GM21515 (cell line): ENCODE results near the gene TBX2.

Experiments used
- ATAC-seq: cut with Tn5 transposase; IDR thresholded peaks from one replicate; pipeline ENCODE4 v1.9.1; 2021; ENCODE audit not compliant: unreplicated experiment

TBX2 gene

DNA sequence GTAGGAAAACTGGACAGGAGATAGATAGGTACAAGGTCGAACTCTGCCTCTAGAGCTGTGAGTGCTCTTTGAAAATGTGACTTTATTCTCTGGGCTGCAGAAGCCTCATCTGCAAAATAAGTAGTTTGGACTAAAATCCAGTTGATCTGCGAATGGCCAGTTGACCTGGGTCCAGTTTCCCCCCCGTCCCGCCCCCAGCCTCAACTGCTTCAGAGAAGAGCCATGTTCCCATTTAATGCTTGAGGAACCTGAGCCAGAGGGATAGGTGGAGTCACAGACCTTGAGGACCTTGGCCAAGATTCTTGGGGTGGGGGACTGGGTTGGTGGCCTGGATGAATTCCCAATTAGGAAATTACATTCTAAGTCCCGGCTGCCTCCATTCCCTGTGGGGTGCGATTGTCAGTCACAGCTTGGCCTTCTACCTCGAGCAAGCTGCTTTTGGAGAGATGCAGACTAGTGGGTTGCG is 14.1 kb downstream of the TBX2 start:
- no peak for ATAC-seq

DNA sequence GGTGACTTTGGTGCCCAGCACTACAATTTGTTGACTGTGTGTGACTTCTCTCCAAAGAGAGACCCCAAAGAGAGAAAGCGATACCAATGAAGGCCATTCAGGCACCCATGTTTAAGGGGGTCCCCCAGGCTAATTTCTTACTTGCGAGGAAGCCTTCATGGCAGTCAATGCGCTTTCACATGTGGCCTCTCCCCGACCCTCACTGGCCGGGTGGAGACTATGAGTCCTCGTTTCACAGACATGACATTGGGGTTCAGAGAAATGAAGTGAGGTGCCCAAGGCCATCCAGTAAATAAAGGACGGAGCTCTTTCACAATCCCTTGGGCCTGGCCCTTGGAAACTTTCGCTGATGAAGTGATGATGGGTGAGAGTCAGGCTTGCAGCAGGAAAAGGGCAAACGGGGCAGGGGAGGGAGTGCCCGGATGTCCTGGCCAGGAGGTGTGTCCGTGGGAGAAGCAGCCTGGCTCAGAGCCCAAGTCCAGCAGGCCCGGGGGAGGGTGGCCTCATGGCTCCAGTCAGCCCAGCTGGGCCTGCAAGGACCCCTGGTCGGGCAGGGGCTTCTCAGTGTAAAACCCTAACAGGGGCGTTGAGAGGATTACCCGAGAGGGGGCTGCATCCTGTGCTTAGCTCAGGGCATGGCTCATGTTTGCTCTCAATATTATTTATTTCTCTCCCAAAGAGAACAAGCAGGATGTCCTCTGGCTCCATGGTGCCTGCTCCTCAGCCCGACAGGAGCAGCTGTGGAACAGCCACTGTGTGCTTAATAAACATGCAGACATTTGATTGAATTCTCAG is 14.7 kb downstream of the TBX2 start:
- no peak for ATAC-seq

DNA sequence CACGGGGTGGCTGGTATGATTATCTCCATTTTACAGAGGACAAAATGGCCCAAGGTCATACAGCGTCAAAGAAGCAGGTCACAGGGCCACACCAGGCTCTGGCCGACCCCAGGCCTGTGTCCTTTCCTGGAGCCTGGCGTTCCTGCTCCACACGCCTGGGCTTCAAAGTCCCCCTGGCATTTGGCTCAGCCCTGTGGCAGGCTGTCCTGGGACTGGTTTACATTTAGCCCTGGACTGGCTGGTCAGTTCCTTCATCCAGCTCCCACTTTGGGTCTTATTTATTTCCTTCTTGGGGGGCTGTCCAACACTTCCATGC is 15.3 kb downstream of the TBX2 start:
- no peak for ATAC-seq

DNA sequence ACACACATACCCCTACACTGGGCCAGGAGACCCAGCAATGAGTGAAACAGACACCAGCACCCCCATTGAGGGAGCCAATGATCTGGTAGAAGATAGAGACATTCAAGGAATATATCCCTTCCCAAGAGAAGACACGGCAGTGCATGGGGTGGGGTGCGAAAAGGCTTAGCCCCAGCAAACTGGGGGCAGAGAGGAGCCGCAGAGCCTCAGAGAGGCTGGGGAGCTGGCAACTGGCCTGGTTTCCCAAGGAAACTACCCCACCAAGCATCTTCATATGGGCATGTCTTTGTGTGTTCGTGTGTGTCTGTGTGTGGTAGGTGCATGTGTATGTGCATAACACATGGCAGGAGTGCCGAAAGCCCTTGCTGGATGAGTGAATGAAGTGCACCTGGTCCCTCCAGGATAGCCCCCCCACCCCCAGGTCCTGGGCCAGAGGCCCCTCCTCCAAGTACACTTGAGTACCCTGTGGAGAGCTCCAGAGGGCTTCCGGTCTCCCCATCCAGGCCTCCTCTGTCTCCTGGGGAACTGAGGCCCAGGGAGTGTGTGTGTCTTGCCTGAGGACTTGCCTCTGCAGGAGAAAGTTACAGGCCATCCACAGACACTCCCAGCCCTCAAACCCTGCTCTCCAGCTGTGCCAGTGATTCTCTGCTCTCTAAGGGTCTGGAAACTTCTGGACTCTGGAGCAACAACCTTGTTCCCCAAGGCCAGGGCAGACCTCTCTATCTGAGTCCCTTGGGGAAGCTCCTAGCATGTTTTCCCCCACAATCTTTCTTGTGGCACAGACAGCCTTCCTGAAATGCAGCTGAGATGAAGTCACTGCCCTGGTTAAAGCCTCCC is 15.9 kb downstream of the TBX2 start:
- ATAC-seq: no peak

DNA sequence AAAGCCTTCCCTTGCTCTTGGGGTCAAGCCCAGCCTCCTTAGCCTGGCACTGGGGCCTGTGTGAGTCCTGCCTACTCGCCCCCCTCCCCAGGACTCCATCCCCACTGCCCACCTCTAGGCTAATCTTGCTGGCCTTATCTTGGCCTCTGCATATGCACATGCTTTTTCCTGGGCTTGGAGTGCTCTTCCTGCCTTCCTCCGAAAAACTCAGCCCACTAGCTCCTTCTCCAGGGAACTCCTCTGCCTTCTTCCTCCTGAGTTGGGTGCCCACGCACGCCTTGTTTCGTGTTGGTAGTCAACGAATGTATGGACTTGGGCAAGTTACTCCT is 16.5 kb downstream of the TBX2 start:
- no peak for ATAC-seq

DNA sequence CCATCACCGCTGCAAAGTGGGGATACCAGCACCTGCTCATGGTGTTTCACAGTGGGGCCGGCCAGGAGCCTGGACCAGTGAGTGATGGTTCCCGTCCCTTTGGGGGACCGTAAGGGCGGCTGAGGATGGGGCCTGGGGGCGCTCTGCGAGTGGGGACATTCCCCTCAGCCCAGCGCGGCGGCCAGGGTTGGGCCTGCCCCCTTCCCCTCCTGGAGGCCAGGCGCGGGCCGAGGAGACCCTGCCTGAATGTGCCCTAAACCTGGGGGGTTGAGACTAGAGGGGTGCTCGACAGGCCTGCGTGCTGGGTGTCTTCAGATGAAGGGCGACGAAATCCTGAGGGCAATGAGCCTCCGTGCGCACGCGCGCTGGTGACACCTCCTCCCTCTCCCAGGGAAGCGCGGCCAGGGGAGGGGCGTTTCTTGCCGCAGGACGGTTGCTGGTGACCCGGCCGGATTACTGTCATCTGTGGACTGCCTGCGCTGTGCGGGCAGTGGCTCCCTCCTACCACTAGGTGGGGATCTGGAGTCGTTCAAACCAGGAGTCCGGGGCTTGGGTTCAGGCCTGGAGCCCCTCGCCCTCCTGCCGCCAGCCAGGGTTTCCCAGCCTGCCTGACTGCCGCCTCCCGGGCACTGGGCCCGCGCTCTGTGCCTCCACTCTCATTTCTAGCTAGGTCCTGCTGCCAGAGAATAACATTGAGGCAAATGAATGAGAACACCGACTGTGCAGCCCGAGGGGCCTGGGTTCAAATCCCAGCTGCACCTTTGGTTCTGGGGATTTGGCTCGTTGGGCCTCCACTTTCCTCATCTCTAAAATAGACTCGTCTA is 17.1 kb downstream of the TBX2 start:
- no peak for ATAC-seq

DNA sequence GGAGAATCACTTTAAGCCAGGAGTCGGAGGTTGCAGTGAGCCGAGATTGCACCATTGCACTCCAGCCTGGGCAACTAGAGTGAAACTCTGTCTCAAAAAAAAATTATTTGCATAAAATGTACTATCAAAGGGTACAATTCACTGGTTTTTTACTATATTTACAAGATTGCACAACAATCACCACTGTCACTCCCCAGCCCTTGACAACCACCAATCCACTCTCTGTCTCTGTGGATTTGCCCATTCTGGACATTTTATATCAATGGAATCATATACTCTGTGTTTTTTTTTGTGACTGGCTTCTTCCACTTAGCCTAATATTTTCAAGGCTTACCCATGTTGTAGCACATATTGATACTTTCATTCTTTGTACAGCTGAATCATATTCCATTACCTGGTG is 18.8 kb downstream of the TBX2 start:
- no peak for ATAC-seq

DNA sequence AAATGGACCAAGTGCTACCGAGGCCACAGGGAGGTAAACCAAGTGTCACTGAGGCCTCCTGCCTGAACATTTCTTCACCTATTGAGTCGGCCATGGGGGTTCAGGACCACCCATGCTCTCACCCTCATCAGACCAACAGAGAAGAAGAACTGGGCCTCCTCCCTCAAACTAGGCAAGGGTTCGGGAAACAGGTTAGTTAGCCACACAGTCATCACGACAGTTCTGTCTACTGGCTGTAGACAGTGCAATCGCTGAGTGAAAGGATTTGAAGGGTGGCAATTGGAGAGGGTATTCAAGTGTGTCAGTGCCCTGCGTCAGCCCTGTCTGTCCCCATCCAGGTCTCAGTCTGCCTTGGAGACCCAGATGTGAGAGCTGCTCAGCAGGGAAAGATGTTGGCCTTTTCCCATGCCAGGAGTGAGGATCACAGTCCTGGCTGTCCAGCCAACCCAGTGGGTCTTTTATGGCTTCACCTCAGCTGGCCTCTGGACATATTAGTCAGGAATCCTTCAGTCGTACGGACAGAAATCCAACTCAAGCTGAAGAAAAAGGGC is 19.9 kb downstream of the TBX2 start:
- no peak for ATAC-seq

DNA sequence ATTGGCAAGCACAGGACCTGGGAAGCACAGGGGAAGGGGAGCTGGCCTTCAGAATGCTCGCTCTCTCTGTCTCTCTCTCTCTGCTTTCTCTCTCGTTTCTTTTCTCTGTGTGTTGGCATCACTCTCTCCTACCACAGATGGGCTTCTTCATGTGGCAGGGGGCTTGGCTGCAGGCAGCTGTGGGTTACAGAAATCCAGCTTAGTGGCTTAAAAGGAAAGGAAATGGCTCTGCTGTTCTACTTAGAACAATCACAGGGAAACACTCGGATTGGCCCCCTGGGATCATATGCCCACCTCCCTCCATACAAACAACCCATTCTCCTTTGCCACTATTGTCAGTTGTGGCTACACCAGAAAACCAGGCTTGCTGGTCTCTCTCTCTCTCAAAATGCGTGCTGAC is 20.4 kb downstream of the TBX2 start:
- ATAC-seq: no peak

DNA sequence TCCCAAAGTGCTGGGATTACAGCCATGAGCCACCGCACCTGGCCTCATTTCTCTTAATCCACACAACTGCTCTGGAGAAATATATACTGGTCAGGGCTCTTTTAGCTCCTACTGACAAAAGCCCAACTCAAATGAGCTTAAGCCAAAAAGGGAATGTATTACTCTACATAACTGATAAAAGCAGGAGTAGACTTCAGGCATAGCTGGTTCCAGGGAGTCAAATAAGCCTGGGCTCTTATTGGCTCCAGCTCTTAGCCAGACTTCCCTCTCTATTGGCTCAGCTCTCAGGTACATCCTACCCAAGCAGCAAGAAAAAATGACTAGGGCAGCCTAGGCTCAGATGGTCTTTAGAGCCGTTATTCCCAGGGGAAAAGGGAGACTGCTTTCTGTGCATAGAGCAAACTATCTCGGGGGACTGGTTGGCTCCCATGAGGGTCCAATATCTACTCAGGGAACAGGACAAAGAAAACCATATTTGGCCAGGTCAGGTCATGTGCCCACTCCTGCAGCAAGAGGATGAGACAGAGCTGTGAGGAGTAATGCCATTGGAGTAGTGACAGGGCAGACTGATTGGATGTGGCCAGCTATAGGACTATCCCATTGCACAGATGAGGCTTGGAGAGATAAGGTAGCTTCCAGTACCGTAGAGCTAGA is 21.2 kb downstream of the TBX2 start:
- ATAC-seq: no peak

DNA sequence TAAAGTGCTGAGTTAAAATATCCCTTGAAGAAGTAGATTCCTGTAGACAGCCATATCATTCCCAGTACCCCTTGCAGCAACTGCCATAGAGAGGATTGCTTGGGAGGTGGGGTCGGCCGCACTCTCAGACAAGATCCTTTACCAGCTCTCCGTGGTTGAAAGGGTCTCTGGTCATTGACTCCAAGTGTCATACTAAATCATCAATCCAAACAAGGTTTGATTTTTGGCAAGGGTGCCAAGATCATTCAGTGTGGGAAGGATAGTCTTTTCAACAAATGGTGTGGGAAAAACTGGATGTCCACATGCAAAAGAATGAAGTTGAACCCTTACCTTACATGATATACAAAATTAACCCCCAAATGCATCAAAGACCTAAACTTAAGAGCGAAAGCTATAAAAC is 21.8 kb downstream of the TBX2 start:
- ATAC-seq: no peak

DNA sequence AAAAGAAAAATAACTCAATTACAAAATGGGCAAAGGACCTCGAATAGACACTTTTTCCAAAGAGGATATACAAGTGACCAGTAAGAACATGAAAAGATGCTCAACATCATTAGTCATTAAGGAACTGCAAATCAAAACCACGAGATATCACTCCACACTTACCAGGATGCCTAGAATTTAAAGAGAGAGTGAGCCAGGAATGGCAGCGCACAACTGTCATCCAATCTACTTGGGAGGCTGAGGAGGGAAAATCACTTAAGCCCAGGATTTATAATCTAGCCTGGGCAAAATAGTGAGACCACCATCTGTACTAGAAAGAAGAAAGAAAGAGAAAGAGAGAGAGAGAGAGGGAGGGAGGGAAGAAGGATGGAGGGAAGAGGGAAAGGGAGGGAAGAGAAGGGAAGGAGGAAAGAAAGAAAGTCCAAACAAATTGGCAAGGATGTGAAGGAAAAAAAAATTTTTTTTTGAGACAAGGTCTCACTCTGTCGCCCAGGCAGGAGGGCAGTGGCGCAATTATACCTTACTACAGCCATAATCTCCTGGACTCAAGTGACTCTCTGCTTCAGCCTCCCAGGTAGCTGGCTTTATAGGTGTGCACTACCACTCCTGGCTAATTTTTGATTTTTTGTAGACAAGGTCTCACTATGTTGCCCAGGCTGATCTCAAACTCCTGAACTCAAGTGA is 22.6 kb downstream of the TBX2 start:
- no peak for ATAC-seq

DNA sequence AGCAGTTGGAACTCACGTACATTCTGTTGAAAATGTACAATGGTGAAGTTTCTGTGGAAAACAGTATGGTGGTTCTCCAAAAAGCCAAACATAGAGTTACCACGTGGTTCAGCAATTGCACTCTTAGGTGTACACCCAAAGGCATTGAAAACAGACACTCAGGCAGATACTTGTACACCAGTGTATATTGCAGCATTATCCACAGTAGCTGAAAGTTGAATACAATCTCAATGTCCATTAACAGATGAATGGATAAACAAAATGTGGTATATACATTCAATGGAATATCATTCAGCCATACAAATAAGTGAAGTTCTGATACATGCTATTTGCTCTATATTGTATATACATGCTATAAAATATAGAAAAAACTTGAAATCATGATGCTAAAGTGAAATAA is 23.2 kb downstream of the TBX2 start:
- no peak for ATAC-seq

DNA sequence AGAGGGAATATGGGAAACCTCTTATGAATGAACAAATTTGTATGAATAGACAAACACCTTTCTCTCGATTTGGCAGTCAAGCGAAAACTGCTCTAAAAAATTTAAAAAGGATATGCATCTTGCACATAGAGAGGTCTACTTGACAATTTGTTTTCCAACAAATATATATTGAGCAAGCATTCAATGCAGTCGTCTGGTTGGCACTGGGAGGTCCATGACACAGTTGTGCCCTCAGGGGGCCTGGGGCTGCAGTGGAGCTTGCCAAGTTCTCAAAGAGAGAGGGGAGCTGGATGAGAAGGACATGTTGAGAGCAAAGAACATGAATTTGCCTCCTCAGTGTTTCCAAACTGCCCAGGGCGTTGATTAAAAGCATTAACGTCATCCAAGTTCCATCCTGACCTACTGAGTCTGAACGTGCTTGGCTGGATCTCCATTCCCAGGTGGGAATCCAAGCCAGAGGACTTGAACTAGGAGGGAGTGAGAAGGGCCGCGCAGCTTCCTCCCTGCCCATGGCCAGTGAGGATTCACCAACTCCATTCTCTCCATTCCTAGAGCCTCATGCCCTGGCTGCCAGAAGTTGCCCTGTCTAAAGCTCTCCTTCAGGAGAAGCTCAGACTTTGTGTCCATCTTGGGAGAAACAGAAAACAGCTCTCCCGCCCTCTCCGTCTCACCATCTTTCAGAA is 24.5 kb downstream of the TBX2 start:
- ATAC-seq: no peak

DNA sequence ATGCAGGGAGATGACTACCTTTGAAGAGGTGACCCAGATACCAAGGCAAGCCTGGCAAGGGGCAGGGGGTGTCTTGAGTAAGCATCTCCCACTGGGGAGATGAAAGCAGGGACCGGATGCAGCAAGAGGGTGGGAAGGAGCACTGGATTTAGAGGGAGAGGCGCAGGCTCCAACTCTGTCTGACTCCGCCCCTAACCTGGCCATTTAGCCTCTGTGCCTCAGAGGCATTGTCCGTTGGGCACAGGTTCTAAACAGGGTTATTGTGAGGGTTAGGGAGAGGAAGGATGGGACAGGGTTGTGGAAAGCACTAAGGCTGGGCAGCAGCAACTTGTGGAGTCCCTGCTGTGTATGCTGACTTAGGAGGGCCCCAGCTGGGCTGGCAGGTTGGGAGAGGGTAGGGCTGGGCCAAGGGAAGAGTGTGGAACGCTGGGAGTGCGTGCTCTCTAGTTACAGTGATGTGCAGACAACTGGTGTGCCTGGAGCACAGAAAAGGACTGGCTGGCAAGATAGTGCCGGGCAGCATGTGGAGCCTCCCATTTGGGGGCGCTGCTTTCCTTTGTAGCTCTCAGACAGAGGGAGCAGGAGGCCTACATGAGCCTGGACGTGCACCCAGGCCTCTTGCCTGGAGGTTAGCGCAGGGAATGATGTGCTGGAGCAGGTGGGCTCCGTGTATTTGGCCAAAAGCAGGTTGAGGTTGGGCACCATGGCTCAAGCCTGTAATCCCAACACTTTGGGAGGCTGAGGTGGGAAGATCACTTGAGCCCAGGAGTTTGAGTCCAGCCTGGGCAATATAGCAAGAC is 26.2 kb downstream of the TBX2 start:
- ATAC-seq: no peak

DNA sequence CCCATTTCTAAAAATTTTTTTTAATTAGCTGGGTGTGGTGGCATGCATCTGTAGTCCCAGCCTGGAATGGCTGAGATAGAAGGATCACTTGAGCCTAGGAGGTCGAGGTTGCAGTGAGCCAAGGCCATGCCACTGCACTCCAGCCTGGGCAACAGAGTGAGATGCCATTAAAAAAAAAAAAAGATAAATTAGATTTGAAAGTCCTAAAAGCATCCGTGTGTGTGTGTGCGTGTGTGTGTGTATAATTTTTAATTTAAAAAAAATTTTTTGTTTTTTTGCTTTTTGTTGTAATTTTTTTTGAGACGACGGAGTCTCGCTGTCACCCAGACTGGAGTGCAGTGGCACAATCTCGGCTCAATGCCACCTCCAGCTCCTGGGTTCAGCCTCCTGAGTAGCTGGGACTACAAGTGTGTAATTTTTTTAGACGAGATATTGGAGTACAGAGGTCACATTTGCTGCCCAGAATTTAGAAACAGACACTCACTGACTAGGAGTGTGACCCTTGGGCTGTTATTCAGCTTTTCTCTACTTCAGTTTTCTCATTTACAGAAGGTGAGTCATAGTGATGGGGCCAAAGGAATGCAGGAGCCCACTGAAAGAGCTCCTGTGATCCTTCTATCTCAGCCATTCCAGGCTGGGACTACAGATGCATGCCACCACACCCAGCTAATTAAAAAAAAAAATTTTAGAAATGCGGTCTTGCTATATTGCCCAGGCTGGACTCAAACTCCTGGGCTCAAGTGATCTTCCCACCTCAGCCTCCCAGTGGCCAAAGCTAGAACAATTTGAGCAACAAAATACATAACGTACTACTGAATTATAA is 27.1 kb downstream of the TBX2 start:
- no peak for ATAC-seq

DNA sequence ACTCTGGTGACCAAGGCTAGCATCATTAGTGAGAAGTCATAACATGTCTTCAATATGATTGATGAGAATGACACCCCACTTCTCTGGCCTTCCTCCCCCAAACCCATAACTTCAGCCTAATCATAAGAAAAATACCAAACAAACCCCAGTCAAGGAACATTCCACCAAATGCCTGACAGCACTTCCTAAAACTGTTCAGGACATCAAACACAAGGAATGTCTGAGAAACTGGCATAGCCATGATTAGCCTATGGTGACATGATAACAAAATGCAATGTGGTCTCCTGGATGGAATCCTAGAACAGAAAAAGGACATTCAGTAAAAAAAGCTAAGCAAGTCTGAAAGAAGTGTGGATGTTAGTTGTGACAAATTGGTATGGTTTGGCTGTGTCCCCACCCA is 27.9 kb downstream of the TBX2 start:
- ATAC-seq: no peak

DNA sequence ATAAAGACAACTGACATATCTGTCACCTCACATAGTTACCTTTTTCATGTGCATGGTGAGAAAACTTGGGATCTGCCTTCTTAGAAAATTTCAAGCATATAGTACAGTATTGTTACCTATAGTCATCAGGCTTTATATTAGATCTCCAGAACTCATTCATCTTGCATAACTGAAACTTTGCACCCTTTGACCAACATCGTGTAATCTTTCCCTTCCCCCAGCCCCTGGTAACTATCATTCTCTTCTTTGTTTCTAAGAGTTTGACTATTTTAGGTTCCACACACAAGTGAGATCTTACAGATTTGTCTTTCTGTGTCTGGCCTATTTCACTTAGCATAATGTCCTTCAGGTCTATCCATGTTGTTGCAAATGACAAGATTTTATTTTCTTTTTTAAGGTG is 29.6 kb downstream of the TBX2 start:
- no peak for ATAC-seq
